ENCODE results near the gene DOC2A.

The DOC2A gene

DNA sequence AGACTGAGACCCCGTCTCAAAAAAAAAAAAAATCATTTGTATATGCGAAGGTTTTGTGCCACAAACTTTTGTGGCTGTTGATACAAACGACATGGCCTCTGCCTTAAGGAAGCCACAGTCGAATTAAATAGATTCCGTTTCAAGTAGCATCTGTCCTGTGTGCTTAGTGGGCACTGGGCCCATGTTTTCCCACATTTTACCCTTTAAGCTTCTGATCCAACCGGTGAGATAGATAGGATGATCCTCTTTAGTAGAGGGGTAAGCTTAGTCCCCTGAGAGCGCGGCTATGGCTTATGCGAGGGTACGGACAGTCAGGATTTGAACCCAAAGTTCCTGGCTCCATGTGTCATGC lies 49.7 kb downstream of the DOC2A start:
- TF ChIP-seq, protein P1, sequence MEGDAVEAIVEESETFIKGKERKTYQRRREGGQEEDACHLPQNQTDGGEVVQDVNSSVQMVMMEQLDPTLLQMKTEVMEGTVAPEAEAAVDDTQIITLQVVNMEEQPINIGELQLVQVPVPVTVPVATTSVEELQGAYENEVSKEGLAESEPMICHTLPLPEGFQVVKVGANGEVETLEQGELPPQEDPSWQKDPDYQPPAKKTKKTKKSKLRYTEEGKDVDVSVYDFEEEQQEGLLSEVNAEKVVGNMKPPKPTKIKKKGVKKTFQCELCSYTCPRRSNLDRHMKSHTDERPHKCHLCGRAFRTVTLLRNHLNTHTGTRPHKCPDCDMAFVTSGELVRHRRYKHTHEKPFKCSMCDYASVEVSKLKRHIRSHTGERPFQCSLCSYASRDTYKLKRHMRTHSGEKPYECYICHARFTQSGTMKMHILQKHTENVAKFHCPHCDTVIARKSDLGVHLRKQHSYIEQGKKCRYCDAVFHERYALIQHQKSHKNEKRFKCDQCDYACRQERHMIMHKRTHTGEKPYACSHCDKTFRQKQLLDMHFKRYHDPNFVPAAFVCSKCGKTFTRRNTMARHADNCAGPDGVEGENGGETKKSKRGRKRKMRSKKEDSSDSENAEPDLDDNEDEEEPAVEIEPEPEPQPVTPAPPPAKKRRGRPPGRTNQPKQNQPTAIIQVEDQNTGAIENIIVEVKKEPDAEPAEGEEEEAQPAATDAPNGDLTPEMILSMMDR (IDR thresholded peaks at IDR 0.05) = no peak

DNA sequence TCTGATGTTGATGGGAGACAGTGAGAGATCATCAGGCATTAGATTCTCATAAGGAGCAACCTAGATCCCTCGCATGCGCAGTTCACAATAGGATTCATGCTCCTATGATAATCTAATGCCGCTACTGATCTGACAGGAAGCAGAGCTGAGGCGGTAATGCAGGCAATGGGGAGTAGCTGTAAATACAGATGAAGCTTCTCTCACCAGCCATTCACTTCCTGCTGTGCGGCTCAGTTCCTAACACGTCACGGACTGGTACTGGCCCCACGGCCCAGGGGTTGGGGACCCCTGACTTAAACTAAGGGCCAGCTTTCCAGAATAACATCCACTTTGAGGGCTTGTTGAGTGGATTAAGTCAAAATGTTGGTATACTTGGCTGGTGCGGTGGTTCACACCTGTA lies 51.5 kb downstream of the DOC2A start:
- TF ChIP-seq, protein P1 (IDR thresholded peaks at IDR 0.05) = no peak

DNA sequence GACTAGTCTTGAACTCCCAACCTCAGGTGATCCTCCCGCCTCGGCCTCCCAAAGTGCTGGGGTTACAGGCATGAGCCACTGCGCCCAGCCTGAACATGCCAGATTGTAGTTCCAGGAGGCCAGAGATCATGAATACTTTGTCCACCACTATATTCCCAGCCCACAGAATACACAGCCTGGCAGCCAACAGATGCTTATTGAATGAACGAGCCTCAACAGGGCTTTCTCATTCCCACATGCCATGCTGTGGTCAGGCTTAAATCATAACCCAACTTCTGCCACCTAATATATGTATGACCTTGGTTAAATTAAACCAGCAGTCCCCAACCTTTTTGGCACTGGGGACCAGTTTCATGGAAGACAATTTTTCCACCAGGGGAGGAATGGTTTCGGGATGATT lies 52.1 kb downstream of the DOC2A start:
- TF ChIP-seq, protein P1 (IDR thresholded peaks at IDR 0.05) = no peak
